ENCODE results near the gene WDR37. TPM values are rescaled to one million over a fixed set of nuclear protein-coding genes. Genes with fewer than 3 reads are reported as not detected.

Gene WDR37
- total RNA-seq, 4 donors from 2014 or later = 11.4 to 30.3 (median 17.4) TPM

DNA sequence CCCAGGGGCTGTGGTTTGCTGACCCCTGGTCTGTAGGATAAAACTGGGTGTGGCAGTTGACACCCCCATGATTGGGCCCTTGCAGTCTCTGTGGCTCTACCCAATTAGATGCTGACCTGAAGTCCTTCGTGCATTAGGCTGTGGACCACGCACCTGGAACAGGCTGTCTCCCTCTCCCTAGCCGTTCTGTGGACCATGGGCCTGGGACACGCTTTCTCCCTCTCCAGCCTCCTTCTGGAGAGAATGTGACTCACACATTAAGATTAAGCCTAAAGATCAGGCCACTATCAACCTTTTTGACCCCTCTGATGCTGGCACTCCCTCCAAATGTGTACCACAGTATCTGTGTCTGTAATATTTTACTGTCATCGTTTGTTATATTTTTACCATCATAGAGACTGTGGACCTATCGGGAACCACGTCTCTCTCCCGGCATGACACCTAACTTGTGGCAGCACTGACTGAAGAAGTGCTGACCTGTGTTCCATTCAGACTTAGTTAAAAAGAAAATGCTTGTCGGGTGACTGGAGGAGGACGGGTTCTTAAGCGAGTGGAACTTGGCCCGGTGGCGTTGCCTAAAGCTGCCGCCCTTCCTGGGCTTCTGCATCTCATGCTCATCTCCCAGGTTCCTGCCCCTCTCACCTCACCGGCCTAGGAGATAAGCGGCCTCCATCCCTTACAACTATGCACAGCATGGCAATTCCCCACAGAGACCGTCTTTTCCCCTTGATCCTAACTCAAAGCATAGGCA lies 92.8 kb downstream of the WDR37 start:
- DNase-seq (ENCODE audit: low spot score) (no peak), ATAC-seq (ENCODE audit: low FRiP score) (no peak)
- TF ChIP-seq, protein P1, sequence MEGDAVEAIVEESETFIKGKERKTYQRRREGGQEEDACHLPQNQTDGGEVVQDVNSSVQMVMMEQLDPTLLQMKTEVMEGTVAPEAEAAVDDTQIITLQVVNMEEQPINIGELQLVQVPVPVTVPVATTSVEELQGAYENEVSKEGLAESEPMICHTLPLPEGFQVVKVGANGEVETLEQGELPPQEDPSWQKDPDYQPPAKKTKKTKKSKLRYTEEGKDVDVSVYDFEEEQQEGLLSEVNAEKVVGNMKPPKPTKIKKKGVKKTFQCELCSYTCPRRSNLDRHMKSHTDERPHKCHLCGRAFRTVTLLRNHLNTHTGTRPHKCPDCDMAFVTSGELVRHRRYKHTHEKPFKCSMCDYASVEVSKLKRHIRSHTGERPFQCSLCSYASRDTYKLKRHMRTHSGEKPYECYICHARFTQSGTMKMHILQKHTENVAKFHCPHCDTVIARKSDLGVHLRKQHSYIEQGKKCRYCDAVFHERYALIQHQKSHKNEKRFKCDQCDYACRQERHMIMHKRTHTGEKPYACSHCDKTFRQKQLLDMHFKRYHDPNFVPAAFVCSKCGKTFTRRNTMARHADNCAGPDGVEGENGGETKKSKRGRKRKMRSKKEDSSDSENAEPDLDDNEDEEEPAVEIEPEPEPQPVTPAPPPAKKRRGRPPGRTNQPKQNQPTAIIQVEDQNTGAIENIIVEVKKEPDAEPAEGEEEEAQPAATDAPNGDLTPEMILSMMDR (IDR thresholded peaks at IDR 0.05) = no peak

DNA sequence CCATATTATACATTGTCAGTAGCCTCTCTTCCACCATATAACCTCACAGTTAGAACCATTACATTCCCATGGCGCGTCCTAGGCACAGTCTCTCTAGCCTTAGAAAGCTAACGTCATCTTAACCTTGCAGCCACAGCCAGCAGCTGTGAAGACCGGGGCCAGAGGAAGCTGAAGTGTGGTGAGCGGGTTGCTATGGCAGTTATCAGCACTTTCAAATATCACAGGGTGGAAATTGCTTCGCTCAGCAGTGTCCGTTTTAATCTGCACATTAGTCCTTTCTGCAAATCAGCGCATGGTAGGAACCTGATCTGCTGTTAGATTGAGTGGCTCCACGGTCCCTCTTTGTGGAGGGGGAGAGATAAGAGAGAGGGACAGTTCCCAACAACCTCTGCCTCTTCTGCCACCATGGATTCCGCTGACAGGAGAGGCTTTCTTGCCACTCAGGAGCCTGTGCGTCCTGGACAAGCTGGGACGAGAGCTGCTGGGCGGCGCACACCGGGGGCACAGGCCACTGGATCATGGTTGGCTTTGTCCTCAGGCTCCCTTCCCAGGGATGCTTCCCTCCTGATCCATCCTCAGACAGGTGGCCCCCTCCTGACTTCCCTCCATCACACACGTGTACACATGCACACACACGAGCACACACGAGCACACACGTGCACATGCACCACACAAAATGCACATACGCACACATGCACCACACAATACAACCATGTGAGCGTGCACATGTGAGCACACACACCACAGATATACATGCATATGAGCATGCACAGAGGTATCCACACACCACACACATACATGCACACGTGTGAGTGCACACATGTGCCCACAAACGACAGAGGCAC lies 93.8 kb downstream of the WDR37 start:
- no peak for ATAC-seq (ENCODE audit: low FRiP score)
- TF ChIP-seq, protein P1 (IDR thresholded peaks at IDR 0.05) = no peak
- DNase-seq (ENCODE audit: low spot score) = no peak

DNA sequence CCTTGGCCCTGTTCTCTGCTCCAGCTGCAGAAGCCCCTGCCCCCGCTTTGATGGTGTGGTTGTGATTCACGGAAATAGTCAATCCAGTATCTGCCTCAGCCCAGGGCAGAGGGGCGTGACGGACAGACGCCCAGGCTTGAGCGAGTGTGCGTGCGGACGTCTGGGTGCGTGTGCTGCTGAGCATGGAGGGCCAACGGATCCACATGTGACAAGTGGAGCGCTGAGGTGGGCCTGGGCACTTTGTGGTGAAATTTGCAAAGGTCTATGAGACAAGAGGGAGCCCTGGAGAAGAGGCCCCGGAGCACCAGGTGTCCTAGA lies 94.4 kb downstream of the WDR37 start:
- ATAC-seq (ENCODE audit: low FRiP score) (no peak), DNase-seq (ENCODE audit: low spot score) (no peak)
- TF ChIP-seq, protein P1 (IDR thresholded peaks at IDR 0.05) = no peak

DNA sequence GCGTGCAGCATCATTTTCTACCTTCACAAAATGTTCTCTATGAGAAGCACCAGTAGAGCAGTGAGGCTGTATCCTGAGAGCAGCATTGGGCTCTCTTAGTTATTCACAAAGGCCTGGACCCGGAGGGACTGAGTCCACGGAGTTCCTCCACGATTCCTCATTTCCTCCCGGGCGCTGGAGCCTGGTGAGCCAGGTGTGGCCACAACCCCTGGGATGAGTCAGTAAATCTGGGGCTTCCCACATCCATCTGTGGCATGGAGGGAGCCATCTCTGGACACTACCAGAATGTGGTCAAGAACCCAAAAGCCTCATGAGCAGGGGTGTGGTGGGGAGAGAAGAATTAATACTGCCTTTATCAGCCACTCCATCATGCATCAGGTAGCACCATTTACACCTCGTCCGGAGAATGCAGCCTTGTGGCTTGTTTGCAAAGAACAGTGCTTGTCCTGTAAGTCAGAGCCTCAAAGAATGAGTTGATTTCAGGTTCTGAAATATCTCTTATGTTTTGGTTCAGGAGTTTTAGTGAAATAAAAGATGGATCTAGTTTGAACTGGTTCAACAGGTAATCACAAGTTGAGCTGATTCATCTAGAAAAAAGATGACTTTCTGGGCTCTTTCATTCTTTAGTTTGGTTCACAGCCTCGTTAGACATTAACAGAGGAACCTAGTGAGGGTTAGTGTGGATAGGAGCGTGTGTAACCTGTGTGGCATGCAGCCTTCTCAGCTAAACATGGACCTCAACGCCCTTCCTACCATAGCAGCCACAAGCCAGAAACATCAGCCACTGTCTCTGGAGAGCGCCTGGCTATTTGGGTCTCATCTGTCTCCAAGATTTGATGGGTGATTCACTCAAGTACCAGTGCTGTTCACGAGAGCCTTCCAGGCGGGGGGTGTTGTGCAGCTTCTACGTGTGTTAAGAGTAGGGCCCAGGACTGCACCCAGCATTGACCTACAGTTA lies 95.2 kb downstream of the WDR37 start:
- TF ChIP-seq, protein P1 (IDR thresholded peaks at IDR 0.05) = no peak
- ATAC-seq (ENCODE audit: low FRiP score) = no peak
- no peak for DNase-seq (ENCODE audit: low spot score)

DNA sequence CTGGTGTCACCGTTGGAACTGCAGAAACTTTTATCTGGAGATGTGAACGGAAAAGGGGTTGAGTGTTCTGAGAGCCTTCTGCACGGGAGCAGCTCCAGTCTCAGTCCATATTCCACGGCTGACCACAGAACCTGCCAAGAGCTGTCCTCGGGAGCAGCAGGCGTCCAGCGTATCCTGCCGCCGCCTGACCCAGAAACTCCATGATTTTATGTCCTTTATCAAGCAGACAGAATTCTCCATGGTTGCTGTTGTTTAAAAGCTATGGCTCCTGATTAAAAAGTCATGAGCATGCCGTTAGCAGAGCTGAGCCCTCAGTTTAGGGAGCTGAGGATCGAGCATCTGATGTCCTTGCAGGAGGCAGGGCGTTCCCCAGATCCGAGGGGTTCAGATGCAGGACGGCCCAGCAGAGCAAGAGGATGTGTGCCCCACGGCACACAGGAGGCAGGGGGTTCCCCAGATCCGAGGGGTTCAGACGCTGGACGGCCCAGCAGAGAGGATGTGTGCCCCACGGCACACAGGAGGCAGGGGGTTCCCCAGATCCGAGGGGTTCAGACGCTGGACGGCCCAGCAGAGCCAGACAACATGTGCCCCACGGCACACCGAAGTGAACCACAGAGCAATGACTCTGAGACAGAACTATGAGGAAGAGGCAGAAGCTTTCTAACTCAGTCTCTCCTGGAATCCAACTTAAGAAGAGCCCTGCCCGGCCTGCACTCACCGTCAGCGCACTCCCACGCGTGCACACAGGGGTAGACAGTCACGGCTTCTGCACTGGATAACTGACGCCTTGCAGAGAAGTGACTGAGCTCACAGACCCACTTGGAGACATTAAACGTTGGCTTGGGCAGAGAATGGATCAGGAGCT lies 96.4 kb downstream of the WDR37 start:
- ATAC-seq (ENCODE audit: low FRiP score) (no peak), DNase-seq (ENCODE audit: low spot score) (no peak)
- TF ChIP-seq, protein P1 (IDR thresholded peaks at IDR 0.05) = no peak

DNA sequence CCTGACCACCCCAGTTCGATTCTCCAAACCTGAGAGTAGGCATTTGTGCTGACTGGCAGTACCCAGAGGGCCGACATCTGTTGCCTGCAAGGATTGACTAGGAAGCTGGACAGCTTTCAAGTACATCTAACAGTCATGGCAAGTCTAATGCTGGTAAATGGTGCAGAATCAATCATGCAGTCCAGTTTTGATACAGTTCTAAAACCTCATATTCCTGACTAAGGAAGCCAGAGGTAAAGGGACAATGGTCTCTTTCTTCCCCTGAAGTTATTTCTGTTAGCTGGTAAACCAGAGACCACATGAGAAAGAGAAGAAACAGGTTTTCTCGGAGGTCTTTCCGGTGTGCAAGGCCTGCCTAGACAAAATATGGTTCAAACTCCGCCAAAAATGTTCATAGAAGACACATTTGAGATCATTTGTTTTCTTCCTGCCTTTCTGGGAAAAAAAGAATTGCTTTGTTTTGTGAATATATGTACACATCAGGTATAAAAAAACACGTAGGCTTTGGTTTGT lies 97.1 kb downstream of the WDR37 start:
- TF ChIP-seq, protein P1 (IDR thresholded peaks at IDR 0.05) = no peak
- DNase-seq (ENCODE audit: low spot score) = no peak

More for the DNA sequence above, 97.1 kb downstream of the WDR37 start:
- no peak for ATAC-seq (ENCODE audit: low FRiP score)
